ENCODE results near the gene KCNG2.
"Not testable (repeated sequence)": the region's sequence is repeated elsewhere in the genome, so short reads cannot be mapped to it uniquely, and the experiment has no call there.

KCNG2 gene

GRCh38 chr18:79863161-79864005 lies 65.6 kb downstream of the KCNG2 start:
- H3K27me3 ChIP-seq = peaks cover 0 to 5% of the 10 kb centered on the region in 2 donors
- intact Hi-C loops (cut with DNase I; ENCODE audit: low total_unique reads) = no loop called here
- H3K27ac ChIP-seq = no peak overlapping the region
- peaks cover 0 to 16% (median 9%) of the 10 kb centered on the region in 3 donors for H3K9me3 ChIP-seq
- peak in 1 of 2 donors; percentile 51 for DNase-seq
- H3K36me3 ChIP-seq = no peaks in the 10 kb centered on the region
- H3K4me1 ChIP-seq = no peaks in the 10 kb centered on the region
- no peak overlapping the region for H3K4me3 ChIP-seq
- TF ChIP-seq CTCF (IDR thresholded peaks at IDR 0.05) = no peak

- DNase-seq = peak in 1 of 2 donors; percentile 19
- peaks cover 0 to 5% of the 10 kb centered on the region in 2 donors for H3K27me3 ChIP-seq
- H3K4me1 ChIP-seq = no peaks in the 10 kb centered on the region
- no peak for TF ChIP-seq CTCF (IDR thresholded peaks at IDR 0.05)
- H3K9me3 ChIP-seq = peaks cover 0 to 16% (median 9%) of the 10 kb centered on the region in 3 donors
- intact Hi-C loops (cut with DNase I; ENCODE audit: low total_unique reads) = no loop called here
- no peaks in the 10 kb centered on the region for H3K36me3 ChIP-seq
- H3K4me3 ChIP-seq = no peak overlapping the region
- H3K27ac ChIP-seq = no peak overlapping the region
Observed at GRCh38 chr18:79864006-79864725, 66.4 kb downstream of the KCNG2 start.

- H3K9me3 ChIP-seq = peaks cover 0 to 16% (median 9%) of the 10 kb centered on the region in 3 donors
- DNase-seq; intact Hi-C loops (cut with DNase I; ENCODE audit: low total_unique reads); H3K27ac ChIP-seq; H3K27me3 ChIP-seq; H3K36me3 ChIP-seq; H3K4me1 ChIP-seq; H3K4me3 ChIP-seq: not testable (repeated sequence)
Observed at GRCh38 chr18:79864955-79865354, 67.2 kb downstream of the KCNG2 start.

- H3K4me3 ChIP-seq; intact Hi-C loops (cut with DNase I; ENCODE audit: low total_unique reads); DNase-seq; H3K4me1 ChIP-seq; H3K27ac ChIP-seq; H3K36me3 ChIP-seq: not testable (repeated sequence)
- Histone ChIP-seq H3K9me3 (peaks cover 0 to 16% (median 9%) of the 10 kb centered on the region in 3 donors), H3K27me3 (peaks cover 0 to 11% of the 10 kb centered on the region in 2 donors)
Observed at GRCh38 chr18:79865951-79866350, 68.2 kb downstream of the KCNG2 start.

- H3K27me3 ChIP-seq = peaks cover 0 to 19% of the 10 kb centered on the region in 2 donors
- no peak overlapping the region for H3K27ac ChIP-seq
- peaks cover 0 to 2% (median 0%) of the 10 kb centered on the region in 4 donors for H3K4me1 ChIP-seq
- peak in 1 of 2 donors; percentile 4 for DNase-seq
- H3K36me3 ChIP-seq = no peaks in the 10 kb centered on the region
- no peak overlapping the region for H3K4me3 ChIP-seq
- no peak for TF ChIP-seq CTCF (IDR thresholded peaks at IDR 0.05)
- peaks cover 0 to 9% (median 5%) of the 10 kb centered on the region in 3 donors for H3K9me3 ChIP-seq
- intact Hi-C loops (cut with DNase I; ENCODE audit: low total_unique reads) = no loop called here
Observed at GRCh38 chr18:79866889-79867574, 69.3 kb downstream of the KCNG2 start.

- Histone ChIP-seq H3K4me3 (no peak overlapping the region), H3K9me3 (peaks cover 0 to 2% (median 0%) of the 10 kb centered on the region in 3 donors), H3K36me3 (no peaks in the 10 kb centered on the region), H3K27ac (no peak overlapping the region), H3K4me1 (peaks cover 0 to 2% (median 0%) of the 10 kb centered on the region in 4 donors), H3K27me3 (peaks cover 0 to 17% of the 10 kb centered on the region in 2 donors)
- DNase-seq = peak in 1 of 2 donors; percentile 14
- TF ChIP-seq CTCF (IDR thresholded peaks at IDR 0.05) = no peak
- intact Hi-C loops (cut with DNase I; ENCODE audit: low total_unique reads) = no loop called here
Observed at GRCh38 chr18:79867666-79868065, 69.9 kb downstream of the KCNG2 start.
